Fibroblast of pulmonary artery (primary cell): ENCODE results near the gene RASSF1.
A peak's percentile ranks its signal among the peaks of the same experiment; 100 is the strongest.

ENCODE experiments used
- DNase-seq: peaks from one replicate; pipeline ENCODE4 v3.0.0-alpha.2; 2010; ENCODE audit warnings: low read depth
- H3K4me3 ChIP-seq: replicated peaks from 2 replicates; pipeline ENCODE4 v1.5.1; 2011; ENCODE audit warnings: low read depth, mild to moderate bottlenecking, control low read depth, low read length, moderate library complexity
- CTCF ChIP-seq: IDR thresholded peaks from 2 replicates; pipeline ENCODE4 v1.5.1; 2011; ENCODE audit warnings: mild to moderate bottlenecking, control low read depth, low read length, inconsistent platforms; ENCODE audit errors: missing control alignments

RASSF1 gene

GRCh38 chr3:50330330-50330729, 10.3 kb downstream of the RASSF1 start:
- H3K4me3 ChIP-seq: no peak overlapping the region
- no peak for TF ChIP-seq CTCF
- DNase-seq: no peak

GRCh38 chr3:50327943-50328691, 12.5 kb downstream of the RASSF1 start, which contains the start of gene TUSC2:
TUSC2 (minus strand) TSS chr3:50328223; CDS start chr3:50328099, 124 bp downstream.
- peak within 1 kb of the TSS; percentile 88 for H3K4me3 ChIP-seq
- no peak for TF ChIP-seq CTCF
- DNase-seq: peak; percentile 97

- DNase-seq: no peak
- TF ChIP-seq CTCF: no peak
- H3K4me3 ChIP-seq: peak overlapping the region; percentile 88
Observed at GRCh38 chr3:50327129-50327528, 13.5 kb downstream of the RASSF1 start.

- no peak for TF ChIP-seq CTCF
- H3K4me3 ChIP-seq: no peak overlapping the region
Observed at GRCh38 chr3:50326182-50326541, 14.5 kb downstream of the RASSF1 start.

GRCh38 chr3:50325497-50326181, 15.0 kb downstream of the RASSF1 start:
- H3K4me3 ChIP-seq: no peak overlapping the region
- no peak for DNase-seq
- TF ChIP-seq CTCF: no peak

More at GRCh38 chr3:50326182-50326541, 14.5 kb downstream of the RASSF1 start:
- DNase-seq: no peak

- no peak for TF ChIP-seq CTCF
- H3K4me3 ChIP-seq: no peak overlapping the region
- DNase-seq: no peak
Observed at GRCh38 chr3:50325113-50325480, 15.5 kb downstream of the RASSF1 start.
